HG02798 (cell line): Measurements from ENCODE around the gene CARHSP1.
A peak's percentile ranks its signal among the peaks of the same experiment; 100 is the strongest.
"Not testable (repeated sequence)": the region's sequence is repeated elsewhere in the genome, so short reads cannot be mapped to it uniquely, and the experiment has no call there.

Experiments used
- ATAC-seq: cut with Tn5 transposase; IDR thresholded peaks from one replicate; pipeline ENCODE4 v1.9.1; 2021; ENCODE audit warnings: mild to moderate bottlenecking; ENCODE audit not compliant: unreplicated experiment, poor library complexity

Gene CARHSP1

GRCh38 chr16:8837594-8837993 is 31.2 kb downstream of the CARHSP1 start:
- not testable (repeated sequence) for ATAC-seq

- not testable (repeated sequence) for ATAC-seq
These were observed 32.0 kb downstream of the CARHSP1 start for GRCh38 chr16:8836797-8837196.

GRCh38 chr16:8832717-8833105 is 36.1 kb downstream of the CARHSP1 start:
- ATAC-seq = no peak

GRCh38 chr16:8831871-8832716 is 36.7 kb downstream of the CARHSP1 start:
- no peak for ATAC-seq

- ATAC-seq = no peak
These were observed 37.4 kb downstream of the CARHSP1 start for GRCh38 chr16:8831450-8831849.

- ATAC-seq = no peak
These were observed 40.2 kb downstream of the CARHSP1 start for GRCh38 chr16:8828541-8829165.

- ATAC-seq = no peak
These were observed 42.4 kb downstream of the CARHSP1 start for GRCh38 chr16:8826278-8826879.

- no peak for ATAC-seq
These were observed 46.4 kb downstream of the CARHSP1 start for GRCh38 chr16:8822403-8822802.

- no peak for ATAC-seq
These were observed 49.3 kb downstream of the CARHSP1 start for GRCh38 chr16:8819411-8820034.

- ATAC-seq = peak; percentile 83
These were observed 50.1 kb downstream of the CARHSP1 start for GRCh38 chr16:8818504-8819270.

GRCh38 chr16:8816967-8817655 is 51.7 kb downstream of the CARHSP1 start:
- ATAC-seq = no peak

GRCh38 chr16:8814095-8814806 is 54.6 kb downstream of the CARHSP1 start:
- peak; percentile 41 for ATAC-seq

GRCh38 chr16:8812162-8812843 is 56.5 kb downstream of the CARHSP1 start:
- no peak for ATAC-seq

GRCh38 chr16:8808613-8809353 is 60.0 kb downstream of the CARHSP1 start:
- ATAC-seq = no peak

- ATAC-seq = no peak
These were observed 60.8 kb downstream of the CARHSP1 start for GRCh38 chr16:8808009-8808408.

- no peak for ATAC-seq
These were observed 61.6 kb downstream of the CARHSP1 start for GRCh38 chr16:8807189-8807588.

GRCh38 chr16:8806272-8806983 is 62.4 kb downstream of the CARHSP1 start:
- no peak for ATAC-seq
